PFSK-1 (cell line): ENCODE measurements around the gene NOXA1.

Experiments
- FOXP2 ChIP-seq: optimal IDR thresholded peaks from 2 replicates; pipeline ENCODE3; 2011; ENCODE audit warnings: borderline replicate concordance, control low read depth, inconsistent platforms; ENCODE audit not compliant: insufficient read depth; ENCODE audit errors: extremely low read length, extremely low read depth
- POLR2AphosphoS5 ChIP-seq: IDR thresholded peaks from 2 replicates; pipeline ENCODE4 v1.6.1; 2012; ENCODE audit warnings: low read depth, mild to moderate bottlenecking, control low read depth, low read length, moderate library complexity
- SIN3A ChIP-seq: IDR thresholded peaks from 2 replicates; pipeline ENCODE4 v1.6.1; 2012; ENCODE audit warnings: mild to moderate bottlenecking, low read length, moderate library complexity, borderline replicate concordance; ENCODE audit not compliant: insufficient read depth
- TAF1 ChIP-seq: IDR thresholded peaks from 2 replicates; pipeline ENCODE4 v1.6.1; 2012; ENCODE audit warnings: low read length, control low read depth, borderline replicate concordance; ENCODE audit not compliant: insufficient read depth
- TF ChIP-seq, protein P1 (sequence below), 2 experiments: IDR thresholded peaks; 2 replicates each; pipeline versions ENCODE4 v1.6.1 to v1.8.0; 2011 to 2012; ENCODE audit warnings: low read depth in 2 of 2, low read length in 2 of 2, control low read depth in 1 of 2, inconsistent platforms in 1 of 2, mild to moderate bottlenecking in 1 of 2, moderate library complexity in 1 of 2; ENCODE audit not compliant: insufficient read depth in 1 of 2

Gene NOXA1

DNA sequence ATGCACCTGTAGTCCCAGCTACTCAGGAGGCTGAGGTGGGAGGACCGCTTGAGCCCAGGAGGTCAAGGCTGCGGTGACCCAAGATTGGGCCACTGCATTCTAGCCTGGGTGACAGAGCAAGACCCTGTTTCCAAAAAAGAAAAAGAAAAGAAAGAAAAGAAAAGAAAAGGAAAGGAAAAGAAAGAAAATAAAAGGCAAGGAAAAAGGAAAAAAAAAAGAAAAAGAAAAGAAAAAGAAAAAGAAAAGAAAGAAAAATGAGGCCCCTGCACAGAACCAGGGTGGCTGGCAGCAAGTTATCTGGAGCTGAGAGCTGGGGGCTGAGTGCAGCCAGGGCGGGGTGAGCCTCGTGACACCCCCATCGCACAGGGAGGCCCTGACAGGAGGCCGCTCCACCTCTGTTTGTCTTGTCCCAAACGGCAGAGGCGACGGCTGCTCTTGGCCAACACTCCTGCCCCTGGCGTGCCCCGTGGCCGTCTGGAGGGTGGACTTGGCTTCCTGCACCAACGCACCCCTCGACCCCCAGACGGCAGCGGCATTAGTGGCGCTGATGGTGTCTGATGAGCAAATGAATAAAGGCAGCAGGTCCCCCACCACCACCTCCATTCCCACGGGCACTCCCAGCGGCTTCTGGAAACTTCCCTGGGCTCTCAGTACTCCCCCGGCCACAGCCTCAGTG lies 17.0 kb upstream of the NOXA1 start:
- no peak for TF ChIP-seq SIN3A
- TF ChIP-seq, protein P1, sequence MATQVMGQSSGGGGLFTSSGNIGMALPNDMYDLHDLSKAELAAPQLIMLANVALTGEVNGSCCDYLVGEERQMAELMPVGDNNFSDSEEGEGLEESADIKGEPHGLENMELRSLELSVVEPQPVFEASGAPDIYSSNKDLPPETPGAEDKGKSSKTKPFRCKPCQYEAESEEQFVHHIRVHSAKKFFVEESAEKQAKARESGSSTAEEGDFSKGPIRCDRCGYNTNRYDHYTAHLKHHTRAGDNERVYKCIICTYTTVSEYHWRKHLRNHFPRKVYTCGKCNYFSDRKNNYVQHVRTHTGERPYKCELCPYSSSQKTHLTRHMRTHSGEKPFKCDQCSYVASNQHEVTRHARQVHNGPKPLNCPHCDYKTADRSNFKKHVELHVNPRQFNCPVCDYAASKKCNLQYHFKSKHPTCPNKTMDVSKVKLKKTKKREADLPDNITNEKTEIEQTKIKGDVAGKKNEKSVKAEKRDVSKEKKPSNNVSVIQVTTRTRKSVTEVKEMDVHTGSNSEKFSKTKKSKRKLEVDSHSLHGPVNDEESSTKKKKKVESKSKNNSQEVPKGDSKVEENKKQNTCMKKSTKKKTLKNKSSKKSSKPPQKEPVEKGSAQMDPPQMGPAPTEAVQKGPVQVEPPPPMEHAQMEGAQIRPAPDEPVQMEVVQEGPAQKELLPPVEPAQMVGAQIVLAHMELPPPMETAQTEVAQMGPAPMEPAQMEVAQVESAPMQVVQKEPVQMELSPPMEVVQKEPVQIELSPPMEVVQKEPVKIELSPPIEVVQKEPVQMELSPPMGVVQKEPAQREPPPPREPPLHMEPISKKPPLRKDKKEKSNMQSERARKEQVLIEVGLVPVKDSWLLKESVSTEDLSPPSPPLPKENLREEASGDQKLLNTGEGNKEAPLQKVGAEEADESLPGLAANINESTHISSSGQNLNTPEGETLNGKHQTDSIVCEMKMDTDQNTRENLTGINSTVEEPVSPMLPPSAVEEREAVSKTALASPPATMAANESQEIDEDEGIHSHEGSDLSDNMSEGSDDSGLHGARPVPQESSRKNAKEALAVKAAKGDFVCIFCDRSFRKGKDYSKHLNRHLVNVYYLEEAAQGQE (IDR thresholded peaks at IDR 0.05; ENCODE audit: insufficient read depth in 1 of 2, low read depth in 2 of 2, low read length in 2 of 2), result no peak
- TF ChIP-seq FOXP2, result no peak
- no peak for TF ChIP-seq POLR2AphosphoS5
- TF ChIP-seq TAF1, result no peak

DNA sequence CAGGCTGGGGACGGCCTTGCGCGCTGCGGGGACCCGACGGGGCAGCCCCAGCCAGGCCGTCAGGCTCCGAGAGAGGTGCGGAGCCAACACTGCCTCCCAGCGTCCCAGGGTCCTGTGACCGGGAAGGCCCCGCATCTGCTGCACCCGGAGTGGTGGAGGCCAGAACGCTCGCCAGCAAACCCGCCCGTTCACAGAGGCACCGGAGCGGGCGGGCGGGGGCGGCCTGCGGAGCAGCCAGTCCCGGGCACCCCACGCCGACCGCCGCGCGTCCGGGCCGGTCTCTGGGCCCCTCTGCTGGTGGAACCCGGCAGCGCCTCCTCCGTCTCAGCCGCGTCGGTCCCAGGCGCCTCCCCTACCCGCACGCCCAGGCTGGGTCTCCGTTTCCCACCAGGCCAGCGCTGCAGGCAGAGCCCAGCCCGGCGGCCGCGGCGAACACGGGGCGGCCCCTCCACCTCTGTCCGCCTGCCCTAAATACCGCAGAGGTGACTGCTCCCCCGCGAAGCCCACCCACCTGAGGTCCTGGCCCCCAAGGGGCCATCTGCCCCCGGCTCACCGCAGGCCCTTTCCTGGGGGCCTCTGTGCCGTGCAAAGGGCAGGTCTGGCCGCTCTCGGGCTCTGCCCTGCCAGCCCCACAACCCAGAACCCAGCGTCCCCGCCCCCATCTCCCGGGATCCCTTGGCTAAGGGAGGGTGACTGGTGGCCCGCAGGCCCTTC lies 16.2 kb upstream of the NOXA1 start:
- TF ChIP-seq, protein P1 (IDR thresholded peaks at IDR 0.05; ENCODE audit: insufficient read depth in 1 of 2, low read depth in 2 of 2, low read length in 2 of 2), result no peak
- TF ChIP-seq SIN3A (no peak), FOXP2 (peak; percentile 70), TAF1 (no peak)

DNA sequence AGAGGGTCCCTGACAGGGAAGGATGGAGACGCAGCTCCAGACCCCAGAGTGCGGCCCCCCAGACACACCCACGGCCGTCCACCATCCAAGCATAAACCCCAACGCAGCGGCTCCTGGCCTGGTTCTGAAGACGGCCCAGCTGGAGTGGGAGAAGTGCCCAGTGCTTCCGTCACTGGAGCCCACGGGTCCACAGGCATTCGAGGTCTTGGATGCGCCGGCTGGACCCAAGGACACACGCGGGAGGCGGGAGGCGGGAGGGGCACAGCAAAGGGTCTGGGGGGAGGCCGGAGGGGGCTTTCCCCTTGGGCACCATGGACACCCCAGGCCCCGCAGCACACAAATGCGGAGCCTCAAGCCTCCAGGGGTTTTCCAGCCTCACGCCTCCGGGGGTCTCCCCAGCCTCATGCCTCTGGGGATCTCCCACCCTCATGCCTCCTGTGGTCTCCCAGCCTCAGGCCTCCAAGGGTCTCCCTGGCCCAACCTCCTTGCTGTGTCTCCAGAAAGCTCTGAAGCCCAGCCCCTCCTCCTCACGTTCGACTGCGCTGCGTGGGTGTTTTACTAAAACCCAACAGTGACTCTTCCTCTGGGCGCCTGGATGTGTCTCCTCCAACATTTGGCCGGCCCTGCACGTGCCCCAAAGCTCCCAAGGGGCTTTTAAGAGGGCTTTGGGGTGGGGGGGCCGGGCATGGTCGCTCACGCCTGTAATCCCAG lies 15.4 kb upstream of the NOXA1 start:
- TF ChIP-seq SIN3A (no peak), POLR2AphosphoS5 (no peak), FOXP2 (no peak), TAF1 (no peak)
- TF ChIP-seq, protein P1 (IDR thresholded peaks at IDR 0.05; ENCODE audit: insufficient read depth in 1 of 2, low read depth in 2 of 2, low read length in 2 of 2), result no peak

DNA sequence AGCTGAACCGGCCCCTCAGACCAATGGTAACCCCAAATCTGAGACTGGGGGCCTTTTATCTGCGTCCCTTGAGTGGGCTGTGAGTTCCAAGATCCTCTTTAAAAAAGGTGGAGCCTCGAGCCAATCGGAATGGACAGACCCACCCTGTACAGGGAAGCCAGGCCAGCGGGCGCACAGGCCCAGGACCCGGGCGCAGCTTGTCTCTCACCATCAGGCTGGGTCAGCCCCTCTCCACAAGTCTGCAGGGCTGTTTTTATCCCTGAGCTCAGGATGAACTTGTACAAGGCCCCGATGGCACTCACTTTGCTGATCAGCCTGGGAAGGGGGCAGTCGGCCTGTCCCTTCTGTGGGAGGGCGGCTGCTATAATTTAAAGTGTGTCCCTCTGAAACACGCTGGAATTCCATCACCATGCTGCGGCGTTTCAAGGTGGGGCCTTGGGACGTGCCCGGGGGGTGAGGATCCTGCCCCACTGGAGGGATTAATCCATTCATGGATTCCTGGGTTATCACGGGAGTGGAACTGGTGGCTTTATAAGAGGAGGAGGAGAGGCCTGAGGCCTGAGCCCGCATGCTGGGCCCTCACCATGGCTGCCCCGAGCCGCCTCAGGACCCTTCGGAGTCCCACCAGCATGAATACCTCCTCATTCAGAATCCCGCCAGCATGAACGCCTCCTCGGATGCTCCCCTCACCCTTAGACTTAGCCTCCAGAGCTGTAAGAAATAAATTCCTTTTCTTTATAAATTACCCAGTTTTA lies 14.4 kb upstream of the NOXA1 start:
- TF ChIP-seq SIN3A (no peak), POLR2AphosphoS5 (no peak), TAF1 (no peak), FOXP2 (no peak)
- TF ChIP-seq, protein P1 (IDR thresholded peaks at IDR 0.05; ENCODE audit: insufficient read depth in 1 of 2, low read depth in 2 of 2, low read length in 2 of 2), result no peak
